Astrocyte (in vitro differentiated cells and primary cell): ENCODE data around the gene ARID4B. TPM values are rescaled to one million over a fixed set of nuclear protein-coding genes. Genes with fewer than 3 reads are reported as not detected.
A peak's percentile ranks its signal among the peaks of the same experiment; 100 is the strongest.

Experiments used
- DNase-seq: peaks from one replicate; pipeline ENCODE4 v3.0.0-alpha.2; 2010; ENCODE audit warnings: low read depth
- FAIRE-seq: peaks from 2 replicates; lab custom pipeline; 2011; peaks lifted over from hg19 to GRCh38; lab: Jason Lieb, UNC
- H2AFZ ChIP-seq: 2 replicates; pipeline ENCODE4 v1.6.0; 2012; ENCODE audit warnings: low read depth, low read length, inconsistent platforms
- H3K27ac ChIP-seq: 2 replicates; pipeline ENCODE4 v1.5.1; 2011; ENCODE audit warnings: low read depth, low read length, inconsistent platforms
- H3K27me3 ChIP-seq: 2 replicates; pipeline ENCODE4 v1.6.0; 2011; ENCODE audit warnings: low read length, inconsistent platforms; ENCODE audit not compliant: insufficient read depth
- H3K36me3 ChIP-seq: 2 replicates; pipeline ENCODE4 v1.5.1; 2011; ENCODE audit warnings: low read length, inconsistent platforms; ENCODE audit not compliant: insufficient read depth
- H3K4me1 ChIP-seq: 2 replicates; pipeline ENCODE4 v1.5.1; 2011; ENCODE audit warnings: low read length, inconsistent platforms; ENCODE audit not compliant: insufficient read depth
- H3K4me2 ChIP-seq: 2 replicates; pipeline ENCODE4 v1.6.0; 2012; ENCODE audit warnings: low read length, inconsistent platforms
- H3K4me3 ChIP-seq: 2 replicates; pipeline ENCODE4 v1.5.1; 2011; ENCODE audit warnings: low read depth, mild to moderate bottlenecking, low read length, inconsistent platforms; ENCODE audit not compliant: insufficient read depth
- H3K79me2 ChIP-seq: 2 replicates; pipeline ENCODE4 v1.6.0; 2012; ENCODE audit warnings: mild to moderate bottlenecking, low read length, inconsistent platforms; ENCODE audit not compliant: insufficient read depth
- H3K9ac ChIP-seq: 2 replicates; pipeline ENCODE4 v1.6.0; 2012; ENCODE audit warnings: mild to moderate bottlenecking, low read length, inconsistent platforms
- H3K9me3 ChIP-seq: 2 replicates; pipeline ENCODE4 v1.5.1; 2012; ENCODE audit warnings: low read depth, mild to moderate bottlenecking, low read length, inconsistent platforms; ENCODE audit not compliant: insufficient read depth
- H4K20me1 ChIP-seq: 2 replicates; pipeline ENCODE4 v1.6.0; 2012; ENCODE audit warnings: low read length, inconsistent platforms; ENCODE audit not compliant: insufficient read depth
- H3K27ac Mint-ChIP-seq: one replicate; pipeline ENCODE4 v1.8.0; 2021; ENCODE audit warnings: mild to moderate bottlenecking, mixed read lengths; ENCODE audit not compliant: unreplicated experiment
- H3K27me3 Mint-ChIP-seq: one replicate; pipeline ENCODE4 v1.8.0; 2021; ENCODE audit warnings: low read depth, mixed read lengths; ENCODE audit not compliant: unreplicated experiment
- H3K36me3 Mint-ChIP-seq: one replicate; pipeline ENCODE4 v1.8.0; 2021; ENCODE audit warnings: low read depth, mixed read lengths; ENCODE audit not compliant: unreplicated experiment
- H3K4me1 Mint-ChIP-seq: one replicate; pipeline ENCODE4 v1.8.0; 2021; ENCODE audit warnings: low read depth, mixed read lengths; ENCODE audit not compliant: unreplicated experiment
- H3K4me3 Mint-ChIP-seq: one replicate; pipeline ENCODE4 v1.8.0; 2021; ENCODE audit warnings: mild to moderate bottlenecking, moderate library complexity, mixed read lengths; ENCODE audit not compliant: unreplicated experiment
- H3K9me3 Mint-ChIP-seq: one replicate; pipeline ENCODE4 v1.8.0; 2021; ENCODE audit warnings: mild to moderate bottlenecking, mixed read lengths; ENCODE audit not compliant: unreplicated experiment
- EZH2 ChIP-seq: IDR thresholded peaks from 2 replicates; pipeline ENCODE4 v1.6.1; 2012; ENCODE audit warnings: mild to moderate bottlenecking, low read length, inconsistent platforms; ENCODE audit not compliant: insufficient read depth
- total RNA-seq: library from RNA; stranded (reverse); gene quantifications from 2 replicates; pipeline ENCODE4 v1.2.1, GENCODE V29; 2021
- TF ChIP-seq, protein P1 (sequence below): IDR thresholded peaks from 2 replicates; pipeline ENCODE4 v1.5.1; 2011; ENCODE audit warnings: low read depth, mild to moderate bottlenecking, inconsistent platforms, low read length, moderate library complexity; ENCODE audit not compliant: insufficient read depth

ARID4B gene
- total RNA-seq, 1 donor from 2014 or later: 38.6 TPM

DNA sequence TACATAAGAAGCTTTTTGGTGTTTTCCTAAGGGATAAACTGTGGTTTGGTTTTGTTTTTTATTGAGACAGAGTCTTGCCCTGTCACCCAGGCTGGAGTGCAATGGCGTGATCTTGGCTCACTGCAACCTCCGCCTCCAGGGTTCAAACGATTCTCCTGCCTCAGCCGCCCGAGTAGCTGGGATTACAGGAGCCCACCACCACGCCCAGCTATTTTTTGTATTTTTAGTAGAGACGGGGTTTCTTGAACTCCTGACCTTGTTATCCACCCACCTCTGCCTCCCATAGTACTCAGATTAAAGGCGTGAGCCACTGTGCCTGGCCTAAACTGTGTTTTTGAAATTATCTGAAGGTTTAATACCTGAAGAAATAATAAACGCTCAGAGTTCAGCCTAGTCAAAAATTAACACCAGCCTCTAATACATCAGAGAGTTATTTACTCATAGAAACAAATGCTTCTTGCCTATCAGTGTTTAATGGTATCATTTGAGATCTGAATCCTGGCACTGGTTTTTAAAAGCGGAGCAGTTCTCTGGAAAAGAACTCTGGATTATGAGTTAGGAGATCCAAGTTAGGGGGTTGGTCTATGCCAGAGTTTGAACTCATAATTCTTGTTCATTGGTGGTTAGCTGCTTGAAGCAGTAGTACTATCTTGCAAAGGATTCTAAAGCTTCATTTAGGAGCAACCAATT lies 28.7 kb downstream of the ARID4B start:
- no peak overlapping the region for H3K4me3 Mint-ChIP-seq
- Histone ChIP-seq H3K27me3 (no peaks in the 10 kb centered on the region), H3K9me3 (no peaks in the 10 kb centered on the region), H3K4me1 (peaks cover 3% of the 10 kb centered on the region), H3K4me2 (no peak overlapping the region), H3K9ac (no peak overlapping the region), H4K20me1 (peaks cover 90% of the 10 kb centered on the region), H3K4me3 (no peak overlapping the region), H3K36me3 (no peaks in the 10 kb centered on the region), H3K79me2 (peaks cover 97% of the 10 kb centered on the region), H2AFZ (no peak overlapping the region), H3K27ac (no peak overlapping the region)
- no peak for DNase-seq
- H3K36me3 Mint-ChIP-seq: peaks cover 4% of the 10 kb centered on the region
- no peak for FAIRE-seq
- no peak overlapping the region for H3K27ac Mint-ChIP-seq
- H3K9me3 Mint-ChIP-seq: peaks cover 3% of the 10 kb centered on the region
- no peaks in the 10 kb centered on the region for H3K27me3 Mint-ChIP-seq
- H3K4me1 Mint-ChIP-seq: peaks cover 17% of the 10 kb centered on the region
- TF ChIP-seq EZH2: no peak
- TF ChIP-seq, protein P1, sequence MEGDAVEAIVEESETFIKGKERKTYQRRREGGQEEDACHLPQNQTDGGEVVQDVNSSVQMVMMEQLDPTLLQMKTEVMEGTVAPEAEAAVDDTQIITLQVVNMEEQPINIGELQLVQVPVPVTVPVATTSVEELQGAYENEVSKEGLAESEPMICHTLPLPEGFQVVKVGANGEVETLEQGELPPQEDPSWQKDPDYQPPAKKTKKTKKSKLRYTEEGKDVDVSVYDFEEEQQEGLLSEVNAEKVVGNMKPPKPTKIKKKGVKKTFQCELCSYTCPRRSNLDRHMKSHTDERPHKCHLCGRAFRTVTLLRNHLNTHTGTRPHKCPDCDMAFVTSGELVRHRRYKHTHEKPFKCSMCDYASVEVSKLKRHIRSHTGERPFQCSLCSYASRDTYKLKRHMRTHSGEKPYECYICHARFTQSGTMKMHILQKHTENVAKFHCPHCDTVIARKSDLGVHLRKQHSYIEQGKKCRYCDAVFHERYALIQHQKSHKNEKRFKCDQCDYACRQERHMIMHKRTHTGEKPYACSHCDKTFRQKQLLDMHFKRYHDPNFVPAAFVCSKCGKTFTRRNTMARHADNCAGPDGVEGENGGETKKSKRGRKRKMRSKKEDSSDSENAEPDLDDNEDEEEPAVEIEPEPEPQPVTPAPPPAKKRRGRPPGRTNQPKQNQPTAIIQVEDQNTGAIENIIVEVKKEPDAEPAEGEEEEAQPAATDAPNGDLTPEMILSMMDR: no peak

DNA sequence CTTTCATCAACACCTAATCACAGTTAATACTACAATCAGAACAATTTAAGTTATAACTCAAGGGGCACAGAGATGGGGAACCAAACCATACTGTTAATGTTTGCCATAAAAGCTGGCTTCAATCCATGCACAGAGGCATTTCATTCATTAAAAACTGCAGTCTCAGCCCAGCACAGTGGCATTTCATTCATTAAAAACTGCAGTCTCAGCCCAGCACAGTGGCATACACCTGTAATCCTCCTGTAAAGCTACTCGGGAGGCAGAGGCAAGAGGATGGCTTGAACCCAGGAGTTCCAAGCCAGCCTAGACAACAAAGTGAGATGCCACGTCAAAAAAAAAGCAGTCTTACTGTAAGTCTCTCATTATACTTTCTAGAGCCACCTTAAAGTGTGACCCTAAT lies 29.2 kb downstream of the ARID4B start:
- Histone ChIP-seq H3K36me3 (no peaks in the 10 kb centered on the region), H3K27me3 (no peaks in the 10 kb centered on the region), H3K4me2 (no peak overlapping the region), H2AFZ (no peak overlapping the region), H3K4me1 (peaks cover 3% of the 10 kb centered on the region), H3K9ac (no peak overlapping the region), H3K4me3 (no peak overlapping the region), H3K79me2 (peaks cover 96% of the 10 kb centered on the region), H3K27ac (no peak overlapping the region), H3K9me3 (no peaks in the 10 kb centered on the region), H4K20me1 (peaks cover 87% of the 10 kb centered on the region)
- DNase-seq: no peak
- H3K4me3 Mint-ChIP-seq: no peak overlapping the region
- peaks cover 3% of the 10 kb centered on the region for H3K9me3 Mint-ChIP-seq
- H3K27ac Mint-ChIP-seq: no peak overlapping the region
- peaks cover 17% of the 10 kb centered on the region for H3K4me1 Mint-ChIP-seq
- TF ChIP-seq, protein P1: no peak
- no peak for TF ChIP-seq EZH2
- no peak for FAIRE-seq
- no peaks in the 10 kb centered on the region for H3K27me3 Mint-ChIP-seq
- peaks cover 4% of the 10 kb centered on the region for H3K36me3 Mint-ChIP-seq

DNA sequence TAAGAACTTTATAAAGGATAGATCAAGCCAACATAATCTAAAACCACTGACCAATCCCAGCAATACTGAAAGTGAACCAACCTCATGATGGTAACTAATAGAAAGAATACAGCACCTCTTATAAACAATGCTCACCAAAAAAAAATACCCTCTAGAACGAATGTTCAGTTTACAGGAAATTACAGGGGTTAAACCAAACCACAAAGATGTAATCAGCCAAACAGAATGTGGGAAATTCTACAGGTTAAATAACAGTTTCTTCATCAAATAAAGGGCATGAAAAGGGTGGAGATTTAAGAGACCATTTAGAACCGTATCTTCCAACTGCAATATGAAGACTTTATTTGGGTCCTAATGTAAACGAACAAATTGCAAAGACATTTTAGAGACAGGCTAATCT lies 30.4 kb downstream of the ARID4B start:
- no peak for TF ChIP-seq EZH2
- TF ChIP-seq, protein P1: no peak
- H3K9me3 Mint-ChIP-seq: peaks cover 3% of the 10 kb centered on the region
- Histone ChIP-seq H3K4me3 (no peak overlapping the region), H3K9me3 (no peaks in the 10 kb centered on the region), H3K4me1 (peaks cover 3% of the 10 kb centered on the region), H4K20me1 (peaks cover 87% of the 10 kb centered on the region), H3K27ac (no peak overlapping the region), H3K36me3 (no peaks in the 10 kb centered on the region), H3K27me3 (no peaks in the 10 kb centered on the region), H2AFZ (no peak overlapping the region), H3K4me2 (no peak overlapping the region), H3K9ac (no peak overlapping the region), H3K79me2 (peaks cover 96% of the 10 kb centered on the region)
- peaks cover 22% of the 10 kb centered on the region for H3K4me1 Mint-ChIP-seq
- peak overlapping the region; percentile 30 for H3K27ac Mint-ChIP-seq
- H3K4me3 Mint-ChIP-seq: no peak overlapping the region
- peak; percentile 66 for DNase-seq
- H3K27me3 Mint-ChIP-seq: no peaks in the 10 kb centered on the region
- peaks cover 4% of the 10 kb centered on the region for H3K36me3 Mint-ChIP-seq
- no peak for FAIRE-seq
